ENCODE results near the gene MYO3B.

The MYO3B gene

GRCh38 chr2:170237572-170238120 is 59.7 kb downstream of the MYO3B start:
- no peak for DNase-seq (ENCODE audit: low read depth in 2 of 2)

GRCh38 chr2:170238776-170239175 is 60.8 kb downstream of the MYO3B start:
- DNase-seq (ENCODE audit: low read depth in 2 of 2), result no peak

GRCh38 chr2:170240629-170241028 is 62.7 kb downstream of the MYO3B start:
- DNase-seq (ENCODE audit: low read depth in 2 of 2), result no peak

GRCh38 chr2:170241756-170242155 is 63.8 kb downstream of the MYO3B start:
- no peak for DNase-seq (ENCODE audit: low read depth in 2 of 2)

GRCh38 chr2:170243118-170243837 is 65.3 kb downstream of the MYO3B start:
- no peak for DNase-seq (ENCODE audit: low read depth in 2 of 2)

GRCh38 chr2:170243898-170244297 is 66.0 kb downstream of the MYO3B start:
- no peak for DNase-seq (ENCODE audit: low read depth in 2 of 2)

GRCh38 chr2:170244555-170244954 is 66.6 kb downstream of the MYO3B start:
- DNase-seq (ENCODE audit: low read depth in 2 of 2), result no peak

GRCh38 chr2:170245312-170245711 is 67.4 kb downstream of the MYO3B start:
- no peak for DNase-seq (ENCODE audit: low read depth in 2 of 2)

GRCh38 chr2:170247333-170247732 is 69.4 kb downstream of the MYO3B start:
- DNase-seq (ENCODE audit: low read depth in 2 of 2), result no peak

GRCh38 chr2:170247882-170248393 is 70.0 kb downstream of the MYO3B start:
- no peak for DNase-seq (ENCODE audit: low read depth in 2 of 2)

GRCh38 chr2:170248574-170249393 is 70.8 kb downstream of the MYO3B start:
- no peak for DNase-seq (ENCODE audit: low read depth in 2 of 2)

GRCh38 chr2:170249761-170250160 is 71.8 kb downstream of the MYO3B start:
- DNase-seq (ENCODE audit: low read depth in 2 of 2), result no peak

- no peak for DNase-seq (ENCODE audit: low read depth in 2 of 2)
Observed at GRCh38 chr2:170250584-170250983, 72.6 kb downstream of the MYO3B start.

- DNase-seq (ENCODE audit: low read depth in 2 of 2), result no peak
Observed at GRCh38 chr2:170252414-170252813, 74.5 kb downstream of the MYO3B start.

- DNase-seq (ENCODE audit: low read depth in 2 of 2), result no peak
Observed at GRCh38 chr2:170253721-170254230, 75.8 kb downstream of the MYO3B start.

GRCh38 chr2:170254293-170254732 is 76.4 kb downstream of the MYO3B start:
- no peak for DNase-seq (ENCODE audit: low read depth in 2 of 2)

- DNase-seq (ENCODE audit: low read depth in 2 of 2), result no peak
Observed at GRCh38 chr2:170255137-170255536, 77.2 kb downstream of the MYO3B start.

- no peak for DNase-seq (ENCODE audit: low read depth in 2 of 2)
Observed at GRCh38 chr2:170255971-170256370, 78.0 kb downstream of the MYO3B start.

- DNase-seq (ENCODE audit: low read depth in 2 of 2), result no peak
Observed at GRCh38 chr2:170258382-170258781, 80.4 kb downstream of the MYO3B start.

- DNase-seq (ENCODE audit: low read depth in 2 of 2), result no peak
Observed at GRCh38 chr2:170260188-170260587, 82.2 kb downstream of the MYO3B start.

- no peak for DNase-seq (ENCODE audit: low read depth in 2 of 2)
Observed at GRCh38 chr2:170261566-170261965, 83.6 kb downstream of the MYO3B start.

- no peak for DNase-seq (ENCODE audit: low read depth in 2 of 2)
Observed at GRCh38 chr2:170262343-170262742, 84.4 kb downstream of the MYO3B start.
